H9 (cell line): ENCODE results near the gene KCNQ2. TPM values are rescaled to one million over a fixed set of nuclear protein-coding genes. Genes with fewer than 3 reads are reported as not detected.

ENCODE experiments used
- DNase-seq: peaks from one replicate; pipeline ENCODE4 v3.0.0-alpha.2; 2017
- H2AFZ ChIP-seq: one replicate; pipeline ENCODE4 v1.6.1; 2013; ENCODE audit warnings: mild to moderate bottlenecking, low read length, control low read depth, moderate library complexity
- H2AK5ac ChIP-seq: 2 replicates; pipeline ENCODE4 v1.6.1; 2013; ENCODE audit warnings: low read length, control low read depth, mixed read lengths; ENCODE audit not compliant: insufficient read length
- H2BK120ac ChIP-seq: one replicate; pipeline ENCODE4 v1.6.1; 2013; ENCODE audit warnings: low read depth, mild to moderate bottlenecking, low read length, control low read depth, inconsistent platforms; ENCODE audit not compliant: poor library complexity, severe bottlenecking
- H2BK12ac ChIP-seq: 2 replicates; pipeline ENCODE4 v1.6.1; 2013; ENCODE audit warnings: low read length, control low read depth, mixed read lengths, low read depth; ENCODE audit not compliant: insufficient read length
- H2BK15ac ChIP-seq: 2 replicates; pipeline ENCODE4 v1.6.1; 2013; ENCODE audit warnings: low read depth, low read length, control low read depth
- H2BK20ac ChIP-seq: one replicate; pipeline ENCODE4 v1.6.1; 2013; ENCODE audit warnings: low read depth, mild to moderate bottlenecking, low read length, control low read depth, inconsistent platforms; ENCODE audit not compliant: poor library complexity, severe bottlenecking
- H2BK5ac ChIP-seq: 2 replicates; pipeline ENCODE4 v1.6.1; 2013; ENCODE audit warnings: low read length, control low read depth, mixed read lengths; ENCODE audit not compliant: insufficient read length
- H3K14ac ChIP-seq: 2 replicates; pipeline ENCODE4 v1.6.1; 2013; ENCODE audit warnings: low read length, control low read depth; ENCODE audit not compliant: insufficient read depth
- H3K18ac ChIP-seq: 2 replicates; pipeline ENCODE4 v1.6.1; 2013; ENCODE audit warnings: low read depth, mild to moderate bottlenecking, mixed read lengths, low read length, control low read depth; ENCODE audit not compliant: insufficient read length
- H3K23ac ChIP-seq: 2 replicates; pipeline ENCODE4 v1.6.1; 2013; ENCODE audit warnings: low read length, control low read depth, mixed read lengths, low read depth; ENCODE audit not compliant: insufficient read length
- H3K23me2 ChIP-seq: 2 replicates; pipeline ENCODE4 v1.6.1; 2013; ENCODE audit warnings: low read depth, mild to moderate bottlenecking, mixed read lengths, low read length, control low read depth; ENCODE audit not compliant: insufficient read length, poor library complexity, severe bottlenecking
- H3K27ac ChIP-seq: 2 replicates; pipeline ENCODE4 v1.5.1; 2013; ENCODE audit warnings: low read length, control low read depth, mixed read lengths, low read depth; ENCODE audit not compliant: insufficient read length
- H3K27me3 ChIP-seq: 2 replicates; pipeline ENCODE4 v1.6.1; 2013; ENCODE audit warnings: low read length, control low read depth, inconsistent platforms; ENCODE audit not compliant: insufficient read depth
- H3K4ac ChIP-seq: 2 replicates; pipeline ENCODE4 v1.6.1; 2013; ENCODE audit warnings: low read depth, mild to moderate bottlenecking, control low read depth, inconsistent platforms, low read length, moderate library complexity
- H3K4me1 ChIP-seq: 2 replicates; pipeline ENCODE4 v1.6.1; 2013; ENCODE audit warnings: low read length, control low read depth, inconsistent platforms; ENCODE audit not compliant: insufficient read depth
- H3K4me2 ChIP-seq: 2 replicates; pipeline ENCODE4 v1.6.1; 2013; ENCODE audit warnings: low read length, control low read depth, mixed read lengths; ENCODE audit not compliant: insufficient read length, insufficient read depth
- H3K56ac ChIP-seq: 2 replicates; pipeline ENCODE4 v1.6.1; 2013; ENCODE audit warnings: low read depth, mild to moderate bottlenecking, mixed read lengths, low read length, control low read depth; ENCODE audit not compliant: insufficient read length
- H3K79me1 ChIP-seq: 2 replicates; pipeline ENCODE4 v1.6.1; 2013; ENCODE audit warnings: low read depth, mild to moderate bottlenecking, moderate library complexity, low read length, control low read depth, inconsistent platforms; ENCODE audit not compliant: insufficient read depth, poor library complexity, severe bottlenecking
- H3K79me2 ChIP-seq: 2 replicates; pipeline ENCODE4 v1.6.1; 2013; ENCODE audit warnings: low read length, control low read depth, inconsistent platforms; ENCODE audit not compliant: insufficient read depth
- H3K9ac ChIP-seq: 2 replicates; pipeline ENCODE4 v1.6.1; 2013; ENCODE audit warnings: low read length, control low read depth, mixed read lengths; ENCODE audit not compliant: insufficient read length; ENCODE audit errors: extremely low read depth
- H3K9me3 ChIP-seq: one replicate; pipeline ENCODE4 v1.6.1; 2013; ENCODE audit warnings: low read depth, low read length, inconsistent platforms; ENCODE audit not compliant: control insufficient read depth
- H3T11ph ChIP-seq: one replicate; pipeline ENCODE4 v1.6.1; 2013; ENCODE audit warnings: mild to moderate bottlenecking, low read length, control low read depth, inconsistent platforms
- H4K20me1 ChIP-seq: one replicate; pipeline ENCODE4 v1.6.1; 2013; ENCODE audit not compliant: control insufficient read depth, insufficient read length, insufficient read depth
- H4K5ac ChIP-seq: 2 replicates; pipeline ENCODE4 v1.6.1; 2013; ENCODE audit warnings: low read depth, mild to moderate bottlenecking, mixed read lengths, low read length, control low read depth; ENCODE audit not compliant: insufficient read length
- H4K8ac ChIP-seq: replicated peaks from 2 replicates; pipeline ENCODE4 v1.6.1; 2013; ENCODE audit warnings: low read length, control low read depth, mixed read lengths, low read depth; ENCODE audit not compliant: insufficient read length
- H4K91ac ChIP-seq: 2 replicates; pipeline ENCODE4 v1.6.1; 2013; ENCODE audit warnings: low read depth, mild to moderate bottlenecking, moderate library complexity, mixed read lengths, low read length, control low read depth; ENCODE audit not compliant: insufficient read length
- H3K27ac Mint-ChIP-seq, 3 experiments: 2 replicates in 2 of 3; 3 replicates in 1 of 3; pipeline ENCODE4 v1.8.0; 2020 to 2021; ENCODE audit warnings: mixed read lengths in 3 of 3, mild to moderate bottlenecking in 1 of 3, moderate library complexity in 1 of 3
- H3K27me3 Mint-ChIP-seq: 2 replicates; pipeline ENCODE4 v1.8.0; 2021; ENCODE audit warnings: low read depth, mild to moderate bottlenecking, moderate library complexity, mixed read lengths
- H3K36me3 Mint-ChIP-seq, 3 experiments: 2 replicates in 2 of 3; 3 replicates in 1 of 3; pipeline ENCODE4 v1.8.0; 2020 to 2021; ENCODE audit warnings: low read depth in 3 of 3, mixed read lengths in 3 of 3; ENCODE audit not compliant: insufficient read depth in 1 of 3
- H3K4me1 Mint-ChIP-seq, 2 experiments: 2 replicates each; pipeline ENCODE4 v1.8.0; 2020; ENCODE audit warnings: mixed read lengths in 2 of 2
- H3K4me3 Mint-ChIP-seq, 2 experiments: 2 replicates in 1 of 2; 3 replicates in 1 of 2; pipeline ENCODE4 v1.8.0; 2020 to 2021; ENCODE audit warnings: mild to moderate bottlenecking in 2 of 2, mixed read lengths in 2 of 2, moderate library complexity in 1 of 2
- H3K9me3 Mint-ChIP-seq, 2 experiments: 2 replicates in 1 of 2; 3 replicates in 1 of 2; pipeline ENCODE4 v1.8.0; 2020; ENCODE audit warnings: mild to moderate bottlenecking in 2 of 2, mixed read lengths in 2 of 2, moderate library complexity in 1 of 2
- WGBS: extraction: QIAGEN DNeasy Blood & Tissue Kit; methylation state at CpG from one replicate; pipeline ENCODE4 v1.1.7; 2013; ENCODE audit warnings: missing lambda C conversion rate, low lambda C conversion rate, mixed read lengths; ENCODE audit not compliant: insufficient read length; ENCODE audit errors: extremely low coverage; 5-methylcytosine and 5-hydroxymethylcytosine counted together
- total RNA-seq: library from RNA; stranded (reverse); gene quantifications from 2 replicates; pipeline ENCODE4 v1.2.1, GENCODE V29; 2021
- TF ChIP-seq, protein P1 (sequence below): fragments of 200-600 bp; sonication (generic); conservative IDR thresholded peaks from 3 replicates; pipeline ENCODE4 v1.8.0; 2021; ENCODE audit warnings: antibody characterized with exemption, mild to moderate bottlenecking

Gene KCNQ2
- total RNA-seq, 1 experiment from 2014 or later, result 69.2 TPM

DNA sequence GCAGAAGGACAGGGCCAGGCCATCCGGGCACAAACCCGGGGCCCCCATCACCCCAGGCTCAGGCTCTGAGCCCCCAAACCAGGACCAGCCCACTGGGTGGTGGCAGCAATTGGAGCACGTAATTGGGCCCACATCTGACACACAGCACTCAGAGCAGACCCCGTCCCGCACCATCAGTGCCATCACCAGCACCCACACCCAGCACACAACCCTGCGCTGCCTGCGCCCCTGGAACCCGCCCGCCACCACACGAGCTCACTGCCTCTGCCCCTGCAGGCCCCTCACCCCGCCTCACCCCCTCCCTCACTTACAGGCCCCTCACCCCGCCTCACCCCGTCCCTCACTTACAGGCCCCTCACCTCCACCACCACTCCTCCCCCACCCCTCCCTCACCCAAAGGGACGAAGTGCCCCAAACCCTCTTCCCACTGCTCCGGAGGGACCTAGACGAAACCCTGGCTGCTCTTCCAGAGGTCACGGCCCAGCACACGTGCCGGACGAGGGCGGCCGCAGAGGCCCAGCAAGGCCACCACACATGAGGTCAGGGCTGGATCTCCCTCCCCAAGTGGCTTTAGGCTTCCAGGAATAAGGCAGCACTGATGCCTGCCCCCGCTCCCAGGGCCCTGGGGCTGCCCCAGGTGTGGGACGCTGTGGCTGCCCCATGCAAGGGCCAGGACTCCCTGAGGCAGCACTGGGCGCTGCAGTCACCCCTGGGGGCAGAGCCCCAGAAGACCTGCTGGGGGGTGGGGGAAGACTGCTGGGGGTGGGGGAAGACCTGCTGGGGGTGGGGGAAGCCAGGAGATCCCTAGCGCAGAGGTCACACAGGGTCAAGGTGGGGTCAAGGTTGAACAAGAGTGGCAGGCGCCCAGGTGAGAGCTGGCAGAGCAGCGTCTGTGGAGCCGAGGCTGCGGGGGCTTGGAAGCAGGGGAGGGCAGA lies 22.4 kb downstream of the KCNQ2 start:
- H4K20me1 ChIP-seq, result peaks cover 6% of the 10 kb centered on the region
- no peaks in the 10 kb centered on the region for H3K23me2 ChIP-seq
- WGBS, result no CpG with 5 or more reads among the region's 30 CpGs

More for the DNA sequence above, 22.4 kb downstream of the KCNQ2 start:
- no peak overlapping the region for H3K56ac ChIP-seq
- peaks cover 0 to 10% (median 1%) of the 10 kb centered on the region in 3 experiments; a peak in 3 of 7 replicates for H3K36me3 Mint-ChIP-seq
- no peak overlapping the region for H3K9ac ChIP-seq
- no peak overlapping the region for H2BK5ac ChIP-seq
- H3K27me3 Mint-ChIP-seq, result no peaks in the 10 kb centered on the region
- no peak overlapping the region for H4K5ac ChIP-seq
- no peak overlapping the region for H2BK15ac ChIP-seq
- H4K91ac ChIP-seq, result no peak overlapping the region
- no peak overlapping the region for H3K4ac ChIP-seq
- H3K23ac ChIP-seq, result no peak overlapping the region
- H3K9me3 Mint-ChIP-seq, result no peaks in the 10 kb centered on the region
- no peak overlapping the region for H3K27ac ChIP-seq
- H2AK5ac ChIP-seq, result no peak overlapping the region
- H3K27ac Mint-ChIP-seq, result peak overlapping the region; percentile 48 to 92 (median 61); a peak in 2 of 7 replicates
- peaks cover 2% of the 10 kb centered on the region; the same call in 1 of the 2 replicates for H3K4me1 ChIP-seq
- H3K14ac ChIP-seq, result no peak overlapping the region
- H3K4me1 Mint-ChIP-seq, result peaks cover 24 to 52% of the 10 kb centered on the region in 2 experiments
- no peak overlapping the region for H3T11ph ChIP-seq
- H2BK12ac ChIP-seq, result no peak overlapping the region
- TF ChIP-seq, protein P1, sequence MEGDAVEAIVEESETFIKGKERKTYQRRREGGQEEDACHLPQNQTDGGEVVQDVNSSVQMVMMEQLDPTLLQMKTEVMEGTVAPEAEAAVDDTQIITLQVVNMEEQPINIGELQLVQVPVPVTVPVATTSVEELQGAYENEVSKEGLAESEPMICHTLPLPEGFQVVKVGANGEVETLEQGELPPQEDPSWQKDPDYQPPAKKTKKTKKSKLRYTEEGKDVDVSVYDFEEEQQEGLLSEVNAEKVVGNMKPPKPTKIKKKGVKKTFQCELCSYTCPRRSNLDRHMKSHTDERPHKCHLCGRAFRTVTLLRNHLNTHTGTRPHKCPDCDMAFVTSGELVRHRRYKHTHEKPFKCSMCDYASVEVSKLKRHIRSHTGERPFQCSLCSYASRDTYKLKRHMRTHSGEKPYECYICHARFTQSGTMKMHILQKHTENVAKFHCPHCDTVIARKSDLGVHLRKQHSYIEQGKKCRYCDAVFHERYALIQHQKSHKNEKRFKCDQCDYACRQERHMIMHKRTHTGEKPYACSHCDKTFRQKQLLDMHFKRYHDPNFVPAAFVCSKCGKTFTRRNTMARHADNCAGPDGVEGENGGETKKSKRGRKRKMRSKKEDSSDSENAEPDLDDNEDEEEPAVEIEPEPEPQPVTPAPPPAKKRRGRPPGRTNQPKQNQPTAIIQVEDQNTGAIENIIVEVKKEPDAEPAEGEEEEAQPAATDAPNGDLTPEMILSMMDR, result no peak
- no peak overlapping the region for H4K8ac ChIP-seq
- no peaks in the 10 kb centered on the region for H3K27me3 ChIP-seq
- H3K18ac ChIP-seq, result no peak overlapping the region
- no peak overlapping the region for H3K4me2 ChIP-seq
- H2BK20ac ChIP-seq, result no peak overlapping the region
- no peaks in the 10 kb centered on the region; the same call in 1 of the 2 replicates for H3K79me2 ChIP-seq
- no peak for DNase-seq
- H3K79me1 ChIP-seq, result no peaks in the 10 kb centered on the region
- no peaks in the 10 kb centered on the region for H3K9me3 ChIP-seq
- no peak overlapping the region for H2AFZ ChIP-seq
- H2BK120ac ChIP-seq, result no peak overlapping the region
- H3K4me3 Mint-ChIP-seq, result no peak overlapping the region
